OCI-LY7 (cell line): Measurements from ENCODE around the gene ZNF622. TPM values are rescaled to one million over a fixed set of nuclear protein-coding genes. Genes with fewer than 3 reads are reported as not detected.

Experiments
- BruUV-seq: library from RNA; stranded (reverse); fragments of 400-500 nt; replicated peaks from 2 replicates; lab custom pipeline; 2021; lab: Mats Ljungman, UMichigan
- CTCF ChIA-PET: fragments of 300-600 bp; sonication (Branson Sonifier 250); formaldehyde crosslinking; loops from one replicate; lab custom pipeline; 2022; ENCODE audit warnings: antibody characterized with exemption; ENCODE audit not compliant: unreplicated experiment; lab: Charles Lee
- POLR2A ChIA-PET: fragments of 300-600 bp; sonication (Branson Sonifier 250); formaldehyde crosslinking; loops from one replicate; lab custom pipeline; 2022; ENCODE audit warnings: antibody characterized with exemption; lab: Charles Lee
- DNase-seq: peaks from one replicate; pipeline ENCODE4 v3.0.0-alpha.2; 2015; ENCODE audit warnings: low spot score
- H2AFZ ChIP-seq: fragments of 200-600 bp; sonication (generic), shearing (Covaris generic); 2 replicates; pipeline ENCODE4 v1.6.1; 2014; ENCODE audit warnings: mild to moderate bottlenecking, antibody characterized with exemption, low read length, moderate library complexity
- H3K27ac ChIP-seq: fragments of 200-600 bp; sonication (generic); 2 replicates; pipeline ENCODE4 v1.5.1; 2014; ENCODE audit warnings: mixed run types, low read depth, mild to moderate bottlenecking, moderate library complexity, low read length, inconsistent platforms; ENCODE audit not compliant: poor library complexity, severe bottlenecking
- H3K36me3 ChIP-seq: fragments of 200-600 bp; sonication (generic); 2 replicates; pipeline ENCODE4 v1.6.1; 2014; ENCODE audit warnings: mild to moderate bottlenecking, antibody characterized with exemption, low read length, moderate library complexity, mixed read lengths; ENCODE audit not compliant: insufficient read depth
- H3K4me1 ChIP-seq: fragments of 200-600 bp; sonication (generic); 2 replicates; pipeline ENCODE4 v1.5.1; 2014; ENCODE audit warnings: mild to moderate bottlenecking, low read length; ENCODE audit not compliant: insufficient read depth, poor library complexity, severe bottlenecking
- H3K4me2 ChIP-seq: fragments of 200-600 bp; sonication (generic); 2 replicates; pipeline ENCODE4 v1.6.1; 2014; ENCODE audit warnings: mild to moderate bottlenecking, low read length
- H3K4me3 ChIP-seq: fragments of 200-600 bp; sonication (generic); 2 replicates; pipeline ENCODE4 v1.5.1; 2014; ENCODE audit warnings: mild to moderate bottlenecking, low read depth, low read length; ENCODE audit not compliant: poor library complexity, severe bottlenecking
- H3K79me2 ChIP-seq: fragments of 200-600 bp; sonication (generic); 2 replicates; pipeline ENCODE4 v1.6.1; 2016; ENCODE audit warnings: low read depth, mild to moderate bottlenecking, low read length, moderate library complexity, mixed read lengths; ENCODE audit not compliant: insufficient read depth
- H3K9me2 ChIP-seq: fragments of 200-600 bp; sonication (generic); 2 replicates; pipeline ENCODE4 v1.6.1; 2016; ENCODE audit warnings: mild to moderate bottlenecking, low read length, mixed read lengths; ENCODE audit not compliant: insufficient read depth
- H3K9me3 ChIP-seq: fragments of 200-600 bp; sonication (generic); 2 replicates; pipeline ENCODE4 v1.6.1; 2014; ENCODE audit warnings: mild to moderate bottlenecking, mixed run types, low read length, mixed read lengths
- H4K20me1 ChIP-seq: fragments of 200-600 bp; sonication (generic); 2 replicates; pipeline ENCODE4 v1.6.1; 2014; ENCODE audit warnings: mild to moderate bottlenecking, antibody characterized with exemption, low read length, moderate library complexity, mixed read lengths; ENCODE audit not compliant: insufficient read depth
- CTCF ChIP-seq: fragments of 200-600 bp; sonication (generic); conservative IDR thresholded peaks from 2 replicates; pipeline ENCODE4 v1.5.1; 2014; ENCODE audit warnings: mild to moderate bottlenecking, antibody characterized with exemption, low read length, moderate library complexity, mixed read lengths
- EZH2phosphoT487 ChIP-seq: fragments of 200-600 bp; sonication (generic); IDR thresholded peaks from 2 replicates; pipeline ENCODE4 v1.6.1; 2018; ENCODE audit warnings: low read depth, borderline replicate concordance, mild to moderate bottlenecking, mixed run types, antibody characterized with exemption, low read length, moderate library complexity, mixed read lengths
- intact Hi-C: fragments of 100-400 bp; cut with micrococcal nuclease; formaldehyde crosslinking; loops from one replicate; pipeline ENCODE4 v1.10.0; 2022; ENCODE audit not compliant: unreplicated experiment
- total RNA-seq, 2 experiments: library from RNA; depleted of rRNA in 1 of 2; stranded (reverse); fragments of >200 nt in 1 of 2; shearing (Covaris generic) in 1 of 2; gene quantifications; 2 replicates each; pipeline ENCODE4 v1.2.3, GENCODE V29; 2014 to 2022

The ZNF622 gene
- total RNA-seq, 2 experiments from 2014 or later = 25.7 to 32.9 TPM

- intact Hi-C loops = no loop called here
- DNase-seq = no peak
- CTCF ChIA-PET = no interaction called here
- H3K4me3 ChIP-seq = no peak overlapping the region
- no peak overlapping the region for H3K27ac ChIP-seq
- H3K9me2 ChIP-seq = no peaks in the 10 kb centered on the region
- POLR2A ChIA-PET = no interaction called here
- BruUV-seq = no TSS peak
- H4K20me1 ChIP-seq = no peaks in the 10 kb centered on the region
- no peaks in the 10 kb centered on the region for H3K79me2 ChIP-seq
- no peaks in the 10 kb centered on the region for H3K36me3 ChIP-seq
- H2AFZ ChIP-seq = no peak overlapping the region
- H3K4me1 ChIP-seq = no peaks in the 10 kb centered on the region
- TF ChIP-seq CTCF = no peak
- H3K4me2 ChIP-seq = no peak overlapping the region
- no peaks in the 10 kb centered on the region for H3K9me3 ChIP-seq
Measured at GRCh38 chr5:16411741-16412455, 53.7 kb downstream of the ZNF622 start.

GRCh38 chr5:16411235-16411634 is 54.4 kb downstream of the ZNF622 start:
- Histone ChIP-seq H3K4me1 (no peaks in the 10 kb centered on the region), H2AFZ (no peak overlapping the region), H3K4me2 (no peak overlapping the region), H3K9me3 (no peaks in the 10 kb centered on the region), H3K27ac (no peak overlapping the region), H4K20me1 (no peaks in the 10 kb centered on the region), H3K4me3 (no peak overlapping the region), H3K36me3 (no peaks in the 10 kb centered on the region), H3K79me2 (no peaks in the 10 kb centered on the region), H3K9me2 (no peaks in the 10 kb centered on the region)
- CTCF ChIA-PET = no interaction called here
- intact Hi-C loops = no loop called here
- POLR2A ChIA-PET = no interaction called here
- DNase-seq = no peak
- BruUV-seq = no TSS peak
- TF ChIP-seq EZH2phosphoT487 = no peak
- no peak for TF ChIP-seq CTCF

GRCh38 chr5:16410338-16410737 is 55.3 kb downstream of the ZNF622 start:
- no peaks in the 10 kb centered on the region for H3K9me3 ChIP-seq
- ChIA-PET CTCF (no interaction called here), POLR2A (no interaction called here)
- H3K4me1 ChIP-seq = no peaks in the 10 kb centered on the region
- no TSS peak for BruUV-seq
- H3K27ac ChIP-seq = no peak overlapping the region
- no peaks in the 10 kb centered on the region for H3K36me3 ChIP-seq
- no peaks in the 10 kb centered on the region for H3K9me2 ChIP-seq
- no peak for DNase-seq
- H3K79me2 ChIP-seq = no peaks in the 10 kb centered on the region
- H3K4me2 ChIP-seq = no peak overlapping the region
- TF ChIP-seq EZH2phosphoT487 = no peak
- no peak overlapping the region for H2AFZ ChIP-seq
- no peaks in the 10 kb centered on the region for H4K20me1 ChIP-seq
- intact Hi-C loops = no loop called here
- no peak overlapping the region for H3K4me3 ChIP-seq
